IPS-NIHi11 (cell line): ENCODE data around the gene ARHGAP25.
A peak's percentile ranks its signal among the peaks of the same experiment; 100 is the strongest.

Source experiments
- DNase-seq: peaks from one replicate; pipeline ENCODE4 v3.0.0; 2012; ENCODE audit warnings: mixed read lengths, low spot score

ARHGAP25 gene

DNA sequence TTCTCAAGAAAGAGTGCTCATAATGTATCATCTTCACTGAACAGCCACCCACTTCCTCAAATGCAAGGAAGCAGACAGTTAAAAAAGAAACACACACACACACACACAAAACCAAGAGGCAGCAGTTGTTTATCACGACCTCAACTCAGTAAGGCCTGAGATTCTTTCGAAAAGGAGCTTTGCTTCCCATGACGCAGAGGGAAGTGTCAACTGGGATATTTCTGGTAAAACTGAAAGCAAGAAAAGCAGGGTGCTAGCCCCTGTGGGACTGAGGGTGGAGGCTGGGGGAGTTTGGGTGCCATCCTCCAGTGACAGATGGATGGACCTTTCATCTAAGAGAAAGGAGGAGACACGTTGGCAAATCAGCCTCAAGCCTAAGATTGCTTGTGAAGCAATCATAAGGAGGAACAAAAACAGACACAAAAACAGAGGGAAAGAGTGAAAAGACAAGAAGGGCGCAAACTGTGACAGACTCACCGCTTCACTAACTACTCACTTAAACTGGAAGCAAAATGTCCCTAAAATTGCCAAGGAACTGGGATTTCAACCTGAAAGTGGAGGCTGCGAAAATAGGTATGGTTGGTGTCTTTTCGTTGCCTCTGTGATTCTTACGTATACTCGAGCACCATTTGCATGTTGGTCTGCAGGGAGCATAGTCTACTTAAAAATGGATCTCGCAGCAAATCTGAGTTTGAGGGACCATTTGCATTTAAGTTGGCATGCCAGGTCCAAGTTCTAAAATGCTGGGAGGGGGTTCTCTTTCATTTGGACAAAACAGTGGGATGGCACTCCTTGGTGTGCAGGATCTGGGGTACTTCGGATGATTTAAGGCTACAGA lies at the start of gene ARHGAP25:
TSS of gene ARHGAP25 (plus strand) at position 124 of the 838 bp plus-strand sequence. CDS start at position 513, 389 bp downstream.
- no peak for DNase-seq

DNA sequence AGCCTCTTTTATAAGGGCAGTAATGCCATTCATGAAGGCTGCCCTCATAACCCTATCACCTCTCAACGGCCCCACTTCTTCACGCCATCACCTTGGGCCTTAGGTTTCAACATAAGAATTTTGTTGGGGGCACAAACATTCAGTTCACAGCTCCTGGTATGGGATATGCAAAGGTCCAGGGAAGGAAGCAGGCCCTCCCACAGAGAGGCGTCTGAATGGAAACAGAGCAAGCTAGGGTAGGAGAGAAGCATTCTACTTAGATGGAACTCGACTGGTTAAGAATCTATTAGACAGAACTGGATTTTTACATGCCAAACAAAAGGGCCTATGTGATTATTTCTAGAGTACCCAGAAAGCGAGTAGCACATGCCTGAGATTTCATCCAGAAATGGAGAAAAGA lies 48.4 kb upstream of the ARHGAP25 start:
- no peak for DNase-seq

GRCh38 chr2:68687018-68687417 lies 47.6 kb upstream of the ARHGAP25 start:
- no peak for DNase-seq

GRCh38 chr2:68689553-68690537 lies 44.8 kb upstream of the ARHGAP25 start:
- no peak for DNase-seq

GRCh38 chr2:68690851-68691250 lies 43.8 kb upstream of the ARHGAP25 start:
- no peak for DNase-seq

GRCh38 chr2:68692511-68692910 lies 42.1 kb upstream of the ARHGAP25 start:
- no peak for DNase-seq

- no peak for DNase-seq
These were observed 40.7 kb upstream of the ARHGAP25 start for GRCh38 chr2:68693951-68694350.

DNA sequence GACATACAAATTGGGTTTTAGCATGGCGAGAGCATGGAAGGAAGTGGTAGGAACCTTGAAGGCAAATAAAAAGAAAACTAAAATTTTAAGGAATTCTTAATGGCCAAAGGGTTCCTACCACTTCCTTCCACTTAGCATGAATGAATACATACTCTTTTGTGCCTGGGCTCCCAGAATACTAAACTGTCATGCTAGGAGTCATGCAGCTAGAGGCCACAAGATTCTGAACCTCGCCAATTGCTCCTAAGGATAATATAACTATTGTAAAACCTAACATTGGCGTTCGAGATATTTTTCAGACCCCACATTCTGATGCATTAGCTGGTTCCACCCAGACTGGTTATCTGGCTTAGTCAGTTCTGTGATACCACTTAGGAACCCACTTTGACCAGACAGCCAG lies 38.6 kb upstream of the ARHGAP25 start:
- DNase-seq, result no peak

GRCh38 chr2:68696554-68696953 lies 38.1 kb upstream of the ARHGAP25 start:
- no peak for DNase-seq

- no peak for DNase-seq
These were observed 35.8 kb upstream of the ARHGAP25 start for GRCh38 chr2:68698567-68699377.

- DNase-seq, result no peak
These were observed 34.1 kb upstream of the ARHGAP25 start for GRCh38 chr2:68700560-68700959.

DNA sequence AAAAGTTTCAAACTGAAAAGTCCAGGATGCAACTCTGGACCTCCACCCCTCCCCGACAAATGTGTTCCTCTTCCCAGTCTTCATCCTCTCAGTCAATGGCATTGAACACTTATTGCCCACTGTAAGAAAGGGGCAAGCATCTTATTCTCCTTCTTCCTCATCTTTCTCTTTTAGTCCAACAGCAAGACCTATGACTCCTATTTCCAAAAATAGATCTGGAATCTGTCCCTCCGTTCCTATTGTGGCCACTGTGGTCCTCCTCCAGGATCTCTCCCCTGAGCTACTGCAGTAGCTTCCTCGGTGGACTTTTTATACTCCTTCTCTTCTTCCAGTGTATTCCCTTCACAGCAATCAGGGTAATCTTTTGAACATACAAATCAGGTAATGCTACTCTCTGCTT lies 28.0 kb upstream of the ARHGAP25 start:
- DNase-seq, result no peak

DNA sequence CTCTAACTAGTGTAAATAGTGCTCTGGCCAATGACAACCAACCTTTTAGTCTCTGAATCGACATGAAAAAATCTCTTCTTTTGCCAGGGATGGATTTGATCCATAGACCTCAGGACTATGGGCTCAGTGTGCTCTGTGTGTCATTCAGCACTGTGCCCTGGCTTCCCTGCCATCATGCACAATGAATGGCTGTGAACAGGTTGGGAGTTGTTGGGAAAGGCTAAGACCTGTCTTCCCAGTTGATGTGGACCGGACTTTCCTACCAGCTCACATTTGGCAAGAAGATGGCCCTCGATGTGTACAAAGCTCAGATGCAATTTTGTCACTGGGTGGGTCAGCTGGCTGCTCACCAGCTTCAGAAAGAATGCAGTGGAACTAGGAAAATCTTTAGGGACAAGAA lies 26.0 kb upstream of the ARHGAP25 start:
- no peak for DNase-seq

DNA sequence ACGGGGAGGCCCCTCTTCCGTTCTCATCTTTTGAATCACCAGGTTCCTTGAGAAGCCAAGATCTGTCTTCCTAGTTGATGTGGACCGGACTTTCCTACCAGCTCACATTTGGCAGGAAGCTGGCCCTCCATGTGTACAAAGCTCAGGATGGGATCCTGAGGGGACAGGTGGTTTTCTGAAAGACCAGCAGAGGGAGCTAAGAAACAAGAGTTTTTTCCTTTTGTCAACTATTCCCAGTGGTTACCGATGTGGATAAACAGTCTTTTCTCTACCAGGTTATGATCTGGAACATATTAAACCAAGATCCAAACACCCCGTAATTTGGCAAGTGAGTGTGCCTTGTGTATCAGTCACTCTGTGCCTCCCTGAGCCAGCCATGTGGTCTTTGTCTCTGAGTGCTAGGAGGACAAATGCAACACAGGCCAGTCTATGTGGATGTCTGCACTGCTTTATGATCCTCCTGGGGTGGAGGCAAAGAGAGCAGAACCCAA lies 25.1 kb upstream of the ARHGAP25 start:
- peak; percentile 63 for DNase-seq

DNA sequence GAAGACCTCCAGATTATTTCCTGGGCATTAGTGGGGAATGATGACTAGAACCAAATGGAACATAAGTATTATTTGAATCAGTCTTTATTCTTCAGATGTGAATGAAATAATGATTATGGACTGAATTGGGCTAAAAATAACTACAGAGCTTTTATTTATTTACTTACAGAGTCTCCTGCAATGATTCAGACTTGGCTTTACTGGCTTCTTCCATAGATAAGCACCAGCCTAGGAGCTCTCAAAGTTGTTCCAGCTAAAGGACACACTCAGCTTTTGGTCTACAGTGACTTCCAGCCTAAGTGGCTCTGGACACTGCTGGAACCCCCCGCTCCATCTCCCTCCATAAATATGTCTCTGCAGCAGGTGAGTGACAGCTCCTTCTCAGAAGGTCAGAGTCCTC lies 24.3 kb upstream of the ARHGAP25 start:
- DNase-seq, result no peak

- no peak for DNase-seq
These were observed 23.9 kb upstream of the ARHGAP25 start for GRCh38 chr2:68710756-68711155.

DNA sequence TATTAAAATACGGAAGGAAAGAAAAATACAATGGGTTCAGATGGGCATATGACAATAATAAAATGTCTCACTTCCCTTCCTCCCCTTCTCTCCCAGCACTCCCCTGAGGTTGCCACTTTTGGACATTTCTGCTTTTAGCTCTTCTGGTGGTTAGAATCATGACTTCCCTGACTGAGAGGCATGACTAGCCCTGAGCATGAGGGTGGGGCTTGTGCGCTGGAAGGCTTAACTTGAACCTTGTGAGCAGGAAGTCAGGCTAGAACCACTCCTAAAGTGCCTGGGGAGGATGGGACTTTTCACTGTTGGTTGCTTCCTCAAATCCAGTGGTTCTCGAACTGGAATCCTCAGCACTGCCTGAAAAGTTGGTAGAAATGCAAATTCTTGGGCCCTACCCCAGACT lies 19.7 kb upstream of the ARHGAP25 start:
- no peak for DNase-seq

DNA sequence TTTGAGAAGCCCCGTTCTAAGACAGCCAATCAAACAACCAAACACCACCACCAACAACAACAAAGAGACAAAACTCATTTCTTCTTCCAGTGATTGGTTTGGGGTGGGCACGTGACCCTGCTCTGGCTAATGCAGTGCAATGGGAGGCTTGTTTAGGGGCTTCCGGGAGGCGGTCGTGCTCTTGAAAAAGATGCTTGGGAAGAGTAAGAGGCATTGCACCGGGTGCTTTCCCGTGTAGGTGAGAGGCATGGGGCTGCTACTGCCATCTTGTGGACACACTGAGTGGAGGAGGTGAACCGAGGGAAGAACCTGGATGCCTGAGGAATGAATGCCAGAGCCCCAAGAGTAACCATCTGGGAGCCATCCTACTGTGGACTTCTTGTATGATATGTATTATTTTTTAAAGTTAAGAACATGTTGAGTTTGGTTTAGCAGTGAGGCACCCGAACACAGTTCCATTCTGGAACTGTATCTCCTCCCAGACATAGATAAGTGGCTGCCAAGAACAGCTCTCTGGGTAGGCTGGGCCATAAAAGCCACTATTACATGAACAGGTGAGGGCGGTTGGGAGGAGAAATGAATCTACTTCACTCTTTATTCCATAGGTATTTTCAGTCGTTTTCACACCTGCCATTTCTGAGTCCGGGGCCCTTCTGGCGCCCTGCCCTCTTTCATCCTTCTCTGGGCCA lies 19.1 kb upstream of the ARHGAP25 start:
- peak; percentile 84 for DNase-seq

- DNase-seq, result no peak
These were observed 17.9 kb upstream of the ARHGAP25 start for GRCh38 chr2:68716604-68717304.

DNA sequence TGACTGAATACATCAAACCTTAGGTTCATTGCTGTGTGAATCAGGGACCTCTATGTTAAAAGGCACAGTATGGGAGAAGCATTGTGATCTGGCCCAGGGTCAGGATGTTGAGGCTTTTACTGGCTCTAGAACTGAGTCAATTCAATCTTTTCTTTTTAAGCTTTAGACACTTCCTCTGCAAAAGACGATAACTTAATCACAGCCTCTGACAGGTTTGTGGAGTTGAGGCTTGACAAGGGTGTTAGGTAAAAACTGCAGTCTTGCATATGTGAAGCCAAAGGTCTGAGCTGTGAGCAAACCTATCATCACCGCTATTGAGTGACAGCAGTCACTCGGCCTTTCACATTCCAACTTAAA lies 17.3 kb upstream of the ARHGAP25 start:
- DNase-seq, result no peak

GRCh38 chr2:68719912-68720311 lies 14.7 kb upstream of the ARHGAP25 start:
- DNase-seq, result no peak
